GM23338 (cell line): Measurements from ENCODE around the gene ME3.

Experiments used
- CREB1 ChIP-seq: fragments of 250-450 bp; sonication (Bioruptor Pico); IDR thresholded peaks from 2 replicates; pipeline ENCODE4 v1.5.0; 2020; ENCODE audit warnings: low read depth, mild to moderate bottlenecking, moderate library complexity
- CTCF ChIP-seq, 2 experiments: fragments of 200-600 bp in 1 of 2; sonication (generic) in 1 of 2; conservative IDR thresholded peaks; 2 replicates each; pipeline versions ENCODE4 v1.5.1 to v1.6.1; 2016 to 2017; ENCODE audit warnings: antibody characterized with exemption in 2 of 2, low read depth in 2 of 2, mild to moderate bottlenecking in 2 of 2, moderate library complexity in 1 of 2
- EZH2 ChIP-seq: fragments of 200-600 bp; sonication (generic); IDR thresholded peaks from one replicate; pipeline ENCODE4 v1.8.0; 2017; ENCODE audit warnings: antibody characterized with exemption, mild to moderate bottlenecking, low read depth; ENCODE audit not compliant: unreplicated experiment
- EZH2phosphoT487 ChIP-seq: fragments of 200-600 bp; sonication (generic); IDR thresholded peaks from one replicate; pipeline ENCODE4 v1.8.1; 2018; ENCODE audit warnings: antibody characterized with exemption; ENCODE audit not compliant: unreplicated experiment
- JUNB ChIP-seq: IDR thresholded peaks from one replicate; pipeline ENCODE4 v1.6.1; 2016; ENCODE audit warnings: antibody characterized with exemption; ENCODE audit not compliant: unreplicated experiment
- POLR2AphosphoS5 ChIP-seq: IDR thresholded peaks from 2 replicates; pipeline ENCODE4 v1.6.1; 2016; ENCODE audit warnings: antibody characterized with exemption, low read depth
- REST ChIP-seq: IDR thresholded peaks from one replicate; pipeline ENCODE4 v1.6.1; 2018; ENCODE audit warnings: antibody characterized with exemption; ENCODE audit not compliant: unreplicated experiment
- STAT1 ChIP-seq: IDR thresholded peaks from one replicate; pipeline ENCODE4 v1.6.1; 2016; ENCODE audit warnings: antibody characterized with exemption; ENCODE audit not compliant: unreplicated experiment

DNA sequence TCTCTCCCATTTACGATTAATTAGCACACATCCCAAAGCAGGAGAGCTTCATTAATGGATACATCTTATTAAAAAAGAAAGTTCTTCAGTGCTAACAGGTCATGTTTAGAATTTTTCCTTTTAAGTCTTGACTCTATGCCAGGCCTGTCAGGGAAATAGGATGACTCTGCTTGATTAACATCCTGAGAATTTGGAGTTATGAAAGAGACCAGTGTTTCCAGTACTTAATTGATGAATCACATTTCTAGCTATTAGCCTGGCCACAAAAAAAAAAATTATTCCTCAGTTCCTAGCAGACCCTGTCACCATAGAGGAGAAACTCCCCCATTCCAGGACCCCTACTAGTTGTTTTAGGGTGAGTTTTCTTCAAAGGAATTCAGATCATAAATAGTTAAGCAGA lies 23.6 kb upstream of the ME3 start:
- TF ChIP-seq POLR2AphosphoS5 (no peak), CTCF (conservative IDR thresholded peaks at IDR 0.05; ENCODE audit: low read depth in 2 of 2) (no peak), EZH2 (no peak), CREB1 (no peak), EZH2phosphoT487 (no peak), REST (no peak), STAT1 (no peak), JUNB (no peak)
